HEK293T (cell line): ENCODE data around the gene APOBEC3F.

ENCODE experiments used
- ELF4 ChIP-seq: fragments of 450-650 bp; IDR thresholded peaks from 2 replicates; pipeline ENCODE4 v1.6.1; 2017; ENCODE audit warnings: antibody characterized with exemption
- FOXK2 ChIP-seq: fragments of 450-650 bp; IDR thresholded peaks from 2 replicates; pipeline ENCODE4 v1.6.1; 2016; ENCODE audit warnings: mild to moderate bottlenecking
- PKNOX1 ChIP-seq: fragments of 450-650 bp; IDR thresholded peaks from 2 replicates; pipeline ENCODE4 v1.6.1; 2016
- SUZ12 ChIP-seq: fragments of 450-650 bp; IDR thresholded peaks from 2 replicates; pipeline ENCODE4 v1.6.1; 2016; ENCODE audit warnings: mild to moderate bottlenecking

- TF ChIP-seq SUZ12 (no peak), FOXK2 (no peak), PKNOX1 (no peak), ELF4 (no peak)
These were observed 1.2 kb downstream of the APOBEC3F start for GRCh38 chr22:39041908-39042307.
